OCI-LY1 (cell line): ENCODE results near the gene OSBPL6.

Source experiments
- H2AFZ ChIP-seq: fragments of 200-600 bp; sonication (generic), shearing (Covaris generic); 2 replicates; pipeline ENCODE4 v1.6.0; 2014; ENCODE audit warnings: antibody characterized with exemption, mild to moderate bottlenecking, low read length
- H3F3A ChIP-seq: fragments of 200-600 bp; sonication (generic), shearing (Covaris generic); 2 replicates; pipeline ENCODE4 v1.6.0; 2014; ENCODE audit warnings: mild to moderate bottlenecking, antibody characterized with exemption, low read length, moderate library complexity; ENCODE audit not compliant: insufficient read depth
- H3K27ac ChIP-seq: fragments of 200-600 bp; sonication (generic); 2 replicates; pipeline ENCODE4 v1.5.1; 2014; ENCODE audit warnings: low read length, mixed run types, mild to moderate bottlenecking, low read depth; ENCODE audit not compliant: poor library complexity, severe bottlenecking
- H3K27me3 ChIP-seq: fragments of 200-600 bp; sonication (generic); 2 replicates; pipeline ENCODE4 v1.6.0; 2014; ENCODE audit warnings: antibody characterized with exemption, mild to moderate bottlenecking, low read length, moderate library complexity; ENCODE audit not compliant: insufficient read depth
- H3K36me3 ChIP-seq: fragments of 200-600 bp; sonication (generic); 2 replicates; pipeline ENCODE4 v1.6.1; 2014; ENCODE audit warnings: mild to moderate bottlenecking, antibody characterized with exemption, low read length, moderate library complexity, mixed read lengths; ENCODE audit not compliant: insufficient read depth
- H3K4me1 ChIP-seq: fragments of 200-600 bp; sonication (generic); 2 replicates; pipeline ENCODE4 v1.5.1; 2014; ENCODE audit warnings: mild to moderate bottlenecking, low read length, moderate library complexity; ENCODE audit not compliant: insufficient read depth, severe bottlenecking
- H3K4me2 ChIP-seq: fragments of 200-600 bp; sonication (generic), shearing (Covaris generic); 2 replicates; pipeline ENCODE4 v1.6.1; 2014; ENCODE audit warnings: low read length
- H3K4me3 ChIP-seq: fragments of 200-600 bp; sonication (generic); 2 replicates; pipeline ENCODE4 v1.5.1; 2014; ENCODE audit warnings: low read length, low read depth, mild to moderate bottlenecking, mixed read lengths; ENCODE audit not compliant: poor library complexity, severe bottlenecking
- H3K79me2 ChIP-seq: fragments of 200-600 bp; shearing (Covaris generic); 2 replicates; pipeline ENCODE4 v1.6.1; 2016; ENCODE audit warnings: mixed run types, low read length, mixed read lengths; ENCODE audit not compliant: insufficient read depth
- H3K9ac ChIP-seq: fragments of 200-600 bp; sonication (generic), shearing (Covaris generic); 2 replicates; pipeline ENCODE4 v1.6.1; 2014; ENCODE audit warnings: mild to moderate bottlenecking, low read length, mixed read lengths
- H3K9me2 ChIP-seq: fragments of 200-600 bp; sonication (generic), shearing (Covaris generic); 2 replicates; pipeline ENCODE4 v1.6.1; 2014; ENCODE audit warnings: low read depth, mild to moderate bottlenecking, low read length, mixed read lengths
- H3K9me3 ChIP-seq: fragments of 200-600 bp; shearing (Covaris generic); 2 replicates; pipeline ENCODE4 v1.6.1; 2014; ENCODE audit warnings: low read length, mixed read lengths
- H4K20me1 ChIP-seq: fragments of 200-600 bp; sonication (generic), shearing (Covaris generic); 2 replicates; pipeline ENCODE4 v1.6.0; 2016; ENCODE audit warnings: mild to moderate bottlenecking, low read length; ENCODE audit not compliant: insufficient read depth
- CTCF ChIP-seq: fragments of 200-600 bp; sonication (generic), shearing (Covaris generic); IDR thresholded peaks from 2 replicates; pipeline ENCODE4 v1.5.1; 2017; ENCODE audit warnings: mild to moderate bottlenecking, antibody characterized with exemption, low read length, moderate library complexity, mixed read lengths
- EZH2 ChIP-seq: fragments of 200-600 bp; sonication (generic), shearing (Covaris generic); IDR thresholded peaks from 2 replicates; pipeline ENCODE4 v1.8.0; 2017; ENCODE audit warnings: borderline replicate concordance, mixed run types, mild to moderate bottlenecking, antibody characterized with exemption, low read length, moderate library complexity, mixed read lengths

The OSBPL6 gene

GRCh38 chr2:178273787-178274360 is 79.6 kb downstream of the OSBPL6 start:
- Histone ChIP-seq H3K27me3 (0 out of 2 replicates have a peak, but pooled peaks cover 2% of the 10 kb centered on the region), H3K4me2 (no peak overlapping the region), H3K9ac (no peak overlapping the region), H3K79me2 (no peaks in the 10 kb centered on the region), H3K9me3 (no peaks in the 10 kb centered on the region), H3K9me2 (no peaks in the 10 kb centered on the region), H3F3A (no peaks in the 10 kb centered on the region), H3K4me3 (no peak overlapping the region), H4K20me1 (no peaks in the 10 kb centered on the region), H3K4me1 (no peaks in the 10 kb centered on the region), H2AFZ (no peak overlapping the region), H3K36me3 (no peaks in the 10 kb centered on the region), H3K27ac (no peak overlapping the region)
- TF ChIP-seq CTCF (no peak), EZH2 (no peak)

- H3F3A ChIP-seq = no peaks in the 10 kb centered on the region
- H3K9ac ChIP-seq = no peak overlapping the region
- H3K27me3 ChIP-seq = 0 out of 2 replicates have a peak, but pooled peaks cover 4% of the 10 kb centered on the region
- H2AFZ ChIP-seq = no peak overlapping the region
- no peak overlapping the region for H3K4me2 ChIP-seq
- no peak overlapping the region for H3K4me3 ChIP-seq
- TF ChIP-seq EZH2 (no peak), CTCF (no peak)
- no peaks in the 10 kb centered on the region for H3K9me2 ChIP-seq
- no peaks in the 10 kb centered on the region for H3K36me3 ChIP-seq
- no peaks in the 10 kb centered on the region for H3K4me1 ChIP-seq
- H3K27ac ChIP-seq = no peak overlapping the region
- no peaks in the 10 kb centered on the region for H4K20me1 ChIP-seq
- no peaks in the 10 kb centered on the region for H3K9me3 ChIP-seq
- H3K79me2 ChIP-seq = no peaks in the 10 kb centered on the region
These were observed 81.3 kb downstream of the OSBPL6 start for GRCh38 chr2:178275600-178275999.

GRCh38 chr2:178277741-178278197 is 83.5 kb downstream of the OSBPL6 start:
- Histone ChIP-seq H3K9me2 (no peaks in the 10 kb centered on the region), H3K79me2 (no peaks in the 10 kb centered on the region), H3K4me2 (no peak overlapping the region), H3K4me3 (no peak overlapping the region), H3K4me1 (no peaks in the 10 kb centered on the region), H3K27ac (no peak overlapping the region), H2AFZ (no peak overlapping the region), H4K20me1 (no peaks in the 10 kb centered on the region), H3K9ac (no peak overlapping the region), H3F3A (no peaks in the 10 kb centered on the region), H3K27me3 (0 out of 2 replicates have a peak, but pooled peaks cover 4% of the 10 kb centered on the region), H3K36me3 (no peaks in the 10 kb centered on the region), H3K9me3 (no peaks in the 10 kb centered on the region)
- no peak for TF ChIP-seq EZH2
- TF ChIP-seq CTCF = no peak
